GM19468 (cell line): ENCODE results near the gene RCOR3.
"Not testable (repeated sequence)": the region's sequence is repeated elsewhere in the genome, so short reads cannot be mapped to it uniquely, and the experiment has no call there.

Experiments used
- ATAC-seq: cut with Tn5 transposase; IDR thresholded peaks from one replicate; pipeline ENCODE4 v1.9.1; 2021; ENCODE audit warnings: mild to moderate bottlenecking, moderate library complexity, moderate number of reproducible peaks; ENCODE audit not compliant: unreplicated experiment; ENCODE audit errors: extremely low read depth

Gene RCOR3

GRCh38 chr1:211259638-211260126, 516 bp downstream of the RCOR3 start:
- no peak for ATAC-seq

- ATAC-seq, result no peak
These were observed 1.3 kb downstream of the RCOR3 start for GRCh38 chr1:211260141-211261107.

- no peak for ATAC-seq
These were observed 2.1 kb downstream of the RCOR3 start for GRCh38 chr1:211261229-211261628.

GRCh38 chr1:211263022-211263421, 3.9 kb downstream of the RCOR3 start:
- not testable (repeated sequence) for ATAC-seq

- ATAC-seq, result no peak
These were observed 8.2 kb downstream of the RCOR3 start for GRCh38 chr1:211267204-211267857.

GRCh38 chr1:211279340-211279739, 20.2 kb downstream of the RCOR3 start:
- ATAC-seq, result no peak

- ATAC-seq, result no peak
These were observed 21.7 kb downstream of the RCOR3 start for GRCh38 chr1:211280910-211281309.

- no peak for ATAC-seq
These were observed 22.3 kb downstream of the RCOR3 start for GRCh38 chr1:211281320-211282022.

GRCh38 chr1:211282023-211282373, 22.8 kb downstream of the RCOR3 start:
- no peak for ATAC-seq

- no peak for ATAC-seq
These were observed 26.0 kb downstream of the RCOR3 start for GRCh38 chr1:211285196-211285595.

- ATAC-seq, result no peak
These were observed 28.1 kb downstream of the RCOR3 start for GRCh38 chr1:211287218-211287617.

GRCh38 chr1:211292411-211292810, 33.2 kb downstream of the RCOR3 start:
- ATAC-seq, result no peak

- no peak for ATAC-seq
These were observed 37.2 kb downstream of the RCOR3 start for GRCh38 chr1:211296396-211296795.

GRCh38 chr1:211305044-211305443, 45.9 kb downstream of the RCOR3 start:
- ATAC-seq, result peak; percentile 95

- ATAC-seq, result no peak
These were observed 50.5 kb downstream of the RCOR3 start for GRCh38 chr1:211309617-211310016.

- ATAC-seq, result no peak
These were observed 54.2 kb downstream of the RCOR3 start for GRCh38 chr1:211313392-211313791.

GRCh38 chr1:211318576-211319280, 59.6 kb downstream of the RCOR3 start:
- no peak for ATAC-seq

- ATAC-seq, result no peak
These were observed 60.7 kb downstream of the RCOR3 start for GRCh38 chr1:211319892-211320291.

- no peak for ATAC-seq
These were observed 61.8 kb downstream of the RCOR3 start for GRCh38 chr1:211320980-211321379.

- ATAC-seq, result not testable (repeated sequence)
These were observed 62.5 kb downstream of the RCOR3 start for GRCh38 chr1:211321646-211322045.
